GM20000 (cell line): ENCODE data around the gene EDRF1.

ENCODE experiments used
- DNase-seq: peaks from one replicate; pipeline ENCODE4 v3.0.0; 2012; ENCODE audit warnings: low spot score
- TF ChIP-seq, protein P1 (sequence below): IDR thresholded peaks from 2 replicates; pipeline ENCODE4 v1.5.1; 2012; ENCODE audit warnings: mild to moderate bottlenecking, control low read depth; ENCODE audit errors: extremely low read depth, missing control alignments

EDRF1 gene

DNA sequence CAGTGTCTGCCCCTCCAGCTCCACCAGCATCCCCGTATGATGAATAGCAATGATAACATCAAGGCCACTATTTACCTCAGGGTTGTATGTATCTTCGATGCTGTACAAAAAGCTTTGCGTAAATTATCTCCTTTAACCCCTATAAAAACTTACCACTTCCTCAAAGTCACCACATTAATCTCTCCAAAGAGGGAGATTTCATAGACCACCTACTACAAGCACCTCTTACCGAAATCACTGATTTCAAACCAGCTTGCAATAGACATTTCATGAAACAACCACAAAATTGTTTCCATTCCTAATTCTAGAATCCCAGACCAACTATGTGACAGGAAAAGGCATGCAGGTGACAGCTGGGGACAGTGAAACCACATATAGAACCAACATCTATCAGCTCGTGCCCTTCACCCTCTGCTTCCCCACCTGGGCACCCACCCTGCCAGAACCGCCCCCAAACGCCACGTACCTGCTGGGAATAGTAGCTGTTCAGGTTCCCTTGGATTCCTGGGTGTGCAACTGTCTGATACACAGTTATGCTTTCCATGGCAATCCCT lies 76.2 kb downstream of the EDRF1 start:
- no peak for DNase-seq

DNA sequence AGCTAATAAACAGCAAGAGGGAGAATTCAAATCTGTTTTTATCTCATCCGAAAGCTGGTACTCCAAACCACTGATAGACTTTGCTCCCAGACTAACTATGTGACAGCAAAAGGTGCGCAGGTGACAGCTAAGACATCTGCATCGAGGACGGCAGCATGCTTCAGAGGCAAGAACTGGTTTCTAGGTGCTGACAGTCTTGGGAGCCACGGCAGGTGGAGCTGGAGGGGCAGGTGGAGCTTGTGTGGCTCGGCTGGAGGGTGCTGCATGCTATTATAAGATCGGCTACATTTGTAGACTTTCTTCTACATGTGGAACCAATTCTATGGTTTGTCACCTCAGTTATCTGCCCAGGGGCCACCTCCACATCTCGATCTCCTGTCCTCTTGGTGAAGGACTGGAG lies 77.9 kb downstream of the EDRF1 start:
- TF ChIP-seq, protein P1, sequence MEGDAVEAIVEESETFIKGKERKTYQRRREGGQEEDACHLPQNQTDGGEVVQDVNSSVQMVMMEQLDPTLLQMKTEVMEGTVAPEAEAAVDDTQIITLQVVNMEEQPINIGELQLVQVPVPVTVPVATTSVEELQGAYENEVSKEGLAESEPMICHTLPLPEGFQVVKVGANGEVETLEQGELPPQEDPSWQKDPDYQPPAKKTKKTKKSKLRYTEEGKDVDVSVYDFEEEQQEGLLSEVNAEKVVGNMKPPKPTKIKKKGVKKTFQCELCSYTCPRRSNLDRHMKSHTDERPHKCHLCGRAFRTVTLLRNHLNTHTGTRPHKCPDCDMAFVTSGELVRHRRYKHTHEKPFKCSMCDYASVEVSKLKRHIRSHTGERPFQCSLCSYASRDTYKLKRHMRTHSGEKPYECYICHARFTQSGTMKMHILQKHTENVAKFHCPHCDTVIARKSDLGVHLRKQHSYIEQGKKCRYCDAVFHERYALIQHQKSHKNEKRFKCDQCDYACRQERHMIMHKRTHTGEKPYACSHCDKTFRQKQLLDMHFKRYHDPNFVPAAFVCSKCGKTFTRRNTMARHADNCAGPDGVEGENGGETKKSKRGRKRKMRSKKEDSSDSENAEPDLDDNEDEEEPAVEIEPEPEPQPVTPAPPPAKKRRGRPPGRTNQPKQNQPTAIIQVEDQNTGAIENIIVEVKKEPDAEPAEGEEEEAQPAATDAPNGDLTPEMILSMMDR, result no peak
- no peak for DNase-seq

More for the DNA sequence above, 76.2 kb downstream of the EDRF1 start:
- TF ChIP-seq, protein P1, result no peak

DNA sequence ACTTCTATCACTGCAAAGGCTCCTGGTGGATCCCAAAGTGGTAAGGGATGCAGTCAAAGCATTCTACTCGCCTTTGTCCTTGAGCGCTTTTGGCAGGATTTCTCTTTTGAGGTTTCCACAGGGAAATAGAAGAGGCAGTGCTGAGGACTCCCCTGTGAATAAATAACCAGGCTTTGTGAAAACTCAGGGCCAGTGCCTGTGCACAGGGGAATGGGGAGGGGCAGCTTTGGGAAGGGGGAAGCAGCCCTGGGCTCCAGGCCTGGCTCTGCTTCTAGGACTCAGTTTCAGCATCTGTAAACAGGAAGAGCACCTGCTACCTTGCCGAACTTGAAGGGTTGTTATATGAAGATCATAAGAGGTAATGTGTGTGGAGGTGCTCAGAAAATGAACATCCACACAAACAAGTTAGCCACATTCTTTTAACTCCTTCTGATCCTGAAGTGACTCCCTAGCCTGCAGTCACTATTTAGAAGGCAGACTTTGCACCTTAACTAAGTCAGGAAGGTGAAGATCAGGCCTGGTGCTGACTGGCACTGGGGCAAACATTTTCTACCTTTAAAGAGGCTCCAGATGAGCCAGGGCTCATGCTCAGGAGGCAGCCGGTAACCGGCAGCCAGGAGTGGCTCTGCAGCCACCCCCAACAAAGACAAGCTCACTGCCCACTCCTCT lies 78.6 kb downstream of the EDRF1 start:
- TF ChIP-seq, protein P1, result no peak
- no peak for DNase-seq

DNA sequence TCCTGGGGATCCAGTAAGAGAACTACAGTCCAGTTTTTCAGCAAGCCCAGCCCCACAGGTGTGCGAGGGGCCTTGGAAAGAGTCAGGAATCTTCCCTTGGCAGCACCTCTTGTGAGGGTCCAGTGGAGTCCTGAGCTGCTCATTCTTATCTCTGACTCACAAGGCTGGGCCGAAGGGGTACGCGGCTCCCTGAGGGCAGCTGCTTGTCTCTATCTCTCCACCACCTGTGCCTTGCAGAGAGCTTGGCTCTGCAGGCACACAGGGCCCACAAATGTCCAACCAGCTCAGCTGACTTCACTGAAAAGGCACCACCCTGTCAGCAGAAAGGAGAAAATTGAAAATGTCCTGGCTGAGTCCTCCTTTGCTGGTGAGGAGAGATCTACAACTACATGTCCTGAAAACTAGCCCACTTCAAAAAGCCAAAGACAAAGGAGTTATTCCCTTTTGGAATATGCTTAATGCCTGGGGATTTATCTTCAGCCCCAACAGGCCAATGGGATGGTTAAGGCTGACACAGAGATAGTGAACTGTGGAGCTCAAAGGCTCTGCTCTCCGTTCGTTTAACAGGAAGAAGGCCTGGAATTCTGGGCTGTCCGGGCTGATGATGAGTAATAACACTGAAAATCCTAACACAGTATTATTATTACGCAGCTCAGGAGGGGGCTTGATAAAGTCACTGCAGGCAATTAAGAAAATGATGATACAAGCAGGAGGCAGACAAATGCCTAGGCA lies 80.1 kb downstream of the EDRF1 start:
- DNase-seq, result no peak
- TF ChIP-seq, protein P1, result no peak

DNA sequence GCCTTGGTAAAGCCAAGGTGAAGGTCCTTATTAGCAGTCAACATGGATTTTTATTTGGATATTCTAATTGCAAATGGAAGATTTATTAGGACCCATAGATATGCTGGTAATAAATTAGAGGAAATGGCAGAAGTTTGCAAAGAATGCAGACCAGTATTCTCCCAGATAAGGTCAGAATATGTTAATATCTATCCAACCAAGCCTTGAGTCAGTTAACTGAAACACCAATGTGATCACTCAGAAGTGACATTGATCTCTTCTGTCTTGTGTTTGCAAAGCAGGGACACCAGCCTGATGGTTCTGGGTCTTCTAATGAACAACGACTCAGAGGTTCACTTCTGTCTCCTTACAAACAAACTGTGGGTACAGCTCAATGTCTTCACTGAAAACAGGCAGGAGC lies 82.1 kb downstream of the EDRF1 start:
- no peak for DNase-seq
- TF ChIP-seq, protein P1, result no peak

DNA sequence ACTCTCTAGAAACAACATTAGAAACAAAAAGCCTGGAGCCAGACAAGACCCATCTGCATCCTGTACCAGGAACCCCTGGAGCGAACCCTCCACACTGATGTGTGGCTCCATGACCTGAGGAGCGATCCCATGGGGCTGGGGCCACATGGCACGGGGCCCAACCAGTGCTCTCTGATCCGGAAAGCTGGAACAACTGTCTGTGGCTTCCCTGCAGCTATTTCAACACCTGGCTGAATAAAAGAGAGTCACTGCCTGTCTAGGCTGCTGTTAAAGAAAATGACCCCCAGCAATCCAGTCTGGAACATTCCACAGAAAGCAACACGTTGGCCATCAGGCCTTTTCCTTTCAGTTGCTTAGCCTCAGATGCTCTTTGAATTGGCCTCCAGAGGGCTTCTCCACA lies 82.6 kb downstream of the EDRF1 start:
- no peak for DNase-seq
- TF ChIP-seq, protein P1, result no peak

DNA sequence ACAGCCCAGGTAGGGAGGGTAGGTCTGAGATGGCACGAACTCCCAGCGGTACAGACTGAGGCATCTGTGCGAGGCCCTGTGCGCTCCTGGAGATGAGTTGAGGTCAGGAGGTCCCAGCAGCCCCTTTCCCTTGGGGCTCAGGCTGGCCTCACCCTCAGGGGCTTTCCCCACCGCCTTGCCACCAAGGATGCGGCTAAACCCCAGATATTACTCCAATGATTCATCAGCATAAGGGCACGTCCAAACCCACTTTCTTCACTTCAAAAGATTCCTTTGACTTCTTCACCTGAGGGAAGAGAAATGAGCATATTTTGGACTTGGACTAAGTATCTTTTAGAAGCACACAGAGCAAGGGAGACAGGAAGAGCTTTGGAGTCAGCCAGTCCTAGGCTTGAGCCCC lies 83.2 kb downstream of the EDRF1 start:
- TF ChIP-seq, protein P1, result no peak
- DNase-seq, result no peak
